Non-pigmented ciliary epithelial cell (primary cell): Measurements from ENCODE around the gene CEBPZOS.

ENCODE experiments used
- DNase-seq: peaks from one replicate; pipeline ENCODE4 v3.0.0-alpha.2; 2010; ENCODE audit warnings: low read depth

CEBPZOS gene

GRCh38 chr2:37196320-37197195, at the start of gene CEBPZOS:
CEBPZOS (plus strand) TSS chr2:37196496; CDS start chr2:37199705, 3,209 bp downstream.
- DNase-seq = no peak

- DNase-seq = no peak
Observed at GRCh38 chr2:37148325-37148724, 48.0 kb upstream of the CEBPZOS start.

GRCh38 chr2:37149626-37150322, 46.5 kb upstream of the CEBPZOS start:
- DNase-seq = no peak

- DNase-seq = no peak
Observed at GRCh38 chr2:37153224-37153623, 43.1 kb upstream of the CEBPZOS start.

- DNase-seq = no peak
Observed at GRCh38 chr2:37154785-37155184, 41.5 kb upstream of the CEBPZOS start.

GRCh38 chr2:37156071-37156856, 40.0 kb upstream of the CEBPZOS start:
- DNase-seq = no peak

- no peak for DNase-seq
Observed at GRCh38 chr2:37156857-37157714, 39.2 kb upstream of the CEBPZOS start, which contains the start of gene EIF2AK2. EIF2AK2 (minus strand) TSS chr2:37156980; CDS start chr2:37147806, 9,174 bp downstream.

GRCh38 chr2:37164757-37165156, 31.5 kb upstream of the CEBPZOS start:
- DNase-seq = no peak

- no peak for DNase-seq
Observed at GRCh38 chr2:37167636-37168180, 28.6 kb upstream of the CEBPZOS start.

- no peak for DNase-seq
Observed at GRCh38 chr2:37168217-37168981, 27.9 kb upstream of the CEBPZOS start.

GRCh38 chr2:37171624-37171950, 24.7 kb upstream of the CEBPZOS start:
- DNase-seq = no peak

GRCh38 chr2:37173741-37174140, 22.6 kb upstream of the CEBPZOS start:
- DNase-seq = no peak

- no peak for DNase-seq
Observed at GRCh38 chr2:37180006-37180639, 16.2 kb upstream of the CEBPZOS start.

GRCh38 chr2:37180640-37181039, 15.7 kb upstream of the CEBPZOS start:
- DNase-seq = no peak

- DNase-seq = peak; percentile 65
Observed at GRCh38 chr2:37181726-37182684, 14.3 kb upstream of the CEBPZOS start.

- no peak for DNase-seq
Observed at GRCh38 chr2:37188570-37188969, 7.7 kb upstream of the CEBPZOS start, which contains the start of gene SULT6B1. SULT6B1 (minus strand) TSS chr2:37188670; CDS start chr2:37188640, 30 bp downstream.

GRCh38 chr2:37189452-37190153, 6.7 kb upstream of the CEBPZOS start:
- peak; percentile 79 for DNase-seq

GRCh38 chr2:37190290-37190689, 6.0 kb upstream of the CEBPZOS start:
- no peak for DNase-seq
